ENCODE results near the gene FGFR1OP2. TPM values are rescaled to one million over a fixed set of nuclear protein-coding genes. Genes with fewer than 3 reads are reported as not detected.

Gene FGFR1OP2
- total RNA-seq, 1 experiment from 2014 or later = 86.9 TPM

GRCh38 chr12:27014859-27015729 is 76.8 kb downstream of the FGFR1OP2 start:
- Histone ChIP-seq H3K4me3 (ENCODE audit: low read depth, low read length) (peak overlapping the region; percentile 38), H3K9me3 (no peaks in the 10 kb centered on the region), H3K27me3 (replicated peaks; ENCODE audit: control insufficient read depth, insufficient read depth, low read length) (no peaks in the 10 kb centered on the region), H3K4me1 (peaks cover 18% of the 10 kb centered on the region), H3K36me3 (ENCODE audit: control insufficient read depth, insufficient read depth, low read length) (no peaks in the 10 kb centered on the region)
- Mint-ChIP-seq H3K4me3 (ENCODE audit: unreplicated experiment) (peak overlapping the region; percentile 90), H3K4me1 (ENCODE audit: low read depth, unreplicated experiment) (peaks cover 22% of the 10 kb centered on the region), H3K9me3 (ENCODE audit: unreplicated experiment) (no peaks in the 10 kb centered on the region), H3K36me3 (ENCODE audit: insufficient read depth, unreplicated experiment) (peaks cover 6% of the 10 kb centered on the region), H3K27me3 (ENCODE audit: insufficient read depth, unreplicated experiment) (no peaks in the 10 kb centered on the region), H3K27ac (ENCODE audit: unreplicated experiment) (peak overlapping the region; percentile 13)
- intact Hi-C loops (cut with micrococcal nuclease; ENCODE audit: unreplicated experiment) = loop anchor here (1.0 to 5.0 kb wide), 11 partner anchors 12 to 292 kb away; partner anchors contain the start of genes FGFR1OP2, ITPR2 and STK38L
- peak in 1 of 2 experiments; percentile 35 for DNase-seq
- CTCF ChIA-PET = interaction anchor here (0.7 to 3.1 kb wide), 11 partner anchors 12 to 291 kb away, joined by 3 to 22 read pairs (median 4); partner anchors contain the start of genes FGFR1OP2 and ITPR2
- no TSS peak for BruUV-seq (replicated peaks)
- POLR2A ChIA-PET = no interaction called here
- no peak for TF ChIP-seq CTCF (IDR thresholded peaks at IDR 0.05; ENCODE audit: insufficient read depth in 1 of 2, low read depth in 1 of 2, low read length in 1 of 2, severe bottlenecking in 1 of 2, unreplicated experiment in 1 of 2)

- H3K4me3 ChIP-seq (ENCODE audit: low read depth, low read length) = no peak overlapping the region
- peak in 1 of 2 experiments; percentile 24 for DNase-seq
- CTCF ChIA-PET = interaction anchor here (0.6 to 3.1 kb wide), 16 partner anchors 10 to 508 kb away, joined by 3 to 22 read pairs (median 4); partner anchors contain the start of genes FGFR1OP2, ITPR2 and PPFIBP1
- peak; percentile 28 to 38 for TF ChIP-seq CTCF (IDR thresholded peaks at IDR 0.05; ENCODE audit: insufficient read depth in 1 of 2, low read depth in 1 of 2, low read length in 1 of 2, severe bottlenecking in 1 of 2, unreplicated experiment in 1 of 2)
- POLR2A ChIA-PET = interaction anchor here (0.6 to 0.7 kb wide), 2 partner anchors 63 to 182 kb away, joined by 3 to 4 read pairs; partner anchors contain the start of gene ITPR2
- no peaks in the 10 kb centered on the region for H3K27me3 Mint-ChIP-seq (ENCODE audit: insufficient read depth, unreplicated experiment)
- peaks cover 18% of the 10 kb centered on the region for H3K4me1 ChIP-seq
- BruUV-seq (replicated peaks) = no TSS peak
- no peaks in the 10 kb centered on the region for H3K9me3 Mint-ChIP-seq (ENCODE audit: unreplicated experiment)
- H3K9me3 ChIP-seq = no peaks in the 10 kb centered on the region
- peak overlapping the region; percentile 90 for H3K4me3 Mint-ChIP-seq (ENCODE audit: unreplicated experiment)
- H3K27me3 ChIP-seq (replicated peaks; ENCODE audit: control insufficient read depth, insufficient read depth, low read length) = no peaks in the 10 kb centered on the region
- intact Hi-C loops (cut with micrococcal nuclease; ENCODE audit: unreplicated experiment) = loop anchor here (2.0 to 5.0 kb wide), 5 partner anchors 49 to 291 kb away; partner anchors contain the start of gene STK38L
- H3K36me3 ChIP-seq (ENCODE audit: control insufficient read depth, insufficient read depth, low read length) = no peaks in the 10 kb centered on the region
- peaks cover 3% of the 10 kb centered on the region for H3K36me3 Mint-ChIP-seq (ENCODE audit: insufficient read depth, unreplicated experiment)
- peaks cover 16% of the 10 kb centered on the region for H3K4me1 Mint-ChIP-seq (ENCODE audit: low read depth, unreplicated experiment)
- no peak overlapping the region for H3K27ac Mint-ChIP-seq (ENCODE audit: unreplicated experiment)
These were observed 77.4 kb downstream of the FGFR1OP2 start for GRCh38 chr12:27015730-27016076.

Other genes with a start within 250 kb of the FGFR1OP2 start
- gene ITPR2, start 105.3 kb upstream of the FGFR1OP2 start, total RNA-seq (2022) = 41.6 and 51.5 TPM in 2 replicates
- 40.1 and 41.5 TPM in 2 replicates for gene INTS13, start 489 bp upstream of the FGFR1OP2 start, total RNA-seq (2022)
- 82.9 and 83.0 TPM in 2 replicates for gene TM7SF3, start 75.9 kb downstream of the FGFR1OP2 start, total RNA-seq (2022)
- 86.8 and 87.0 TPM in 2 replicates for gene MED21, start 84.1 kb downstream of the FGFR1OP2 start, total RNA-seq (2022)
- gene C12orf71, start 144.1 kb downstream of the FGFR1OP2 start, total RNA-seq (2022) = not detected in 2 replicates

Data from Caco-2 (cell line).